OCI-LY1 (cell line): ENCODE data around the gene TNS3.
"Not testable (repeated sequence)": the region's sequence is repeated elsewhere in the genome, so short reads cannot be mapped to it uniquely, and the experiment has no call there.

Experiments used
- H2AFZ ChIP-seq: fragments of 200-600 bp; sonication (generic), shearing (Covaris generic); 2 replicates; pipeline ENCODE4 v1.6.0; 2014; ENCODE audit warnings: antibody characterized with exemption, mild to moderate bottlenecking, low read length
- H3F3A ChIP-seq: fragments of 200-600 bp; sonication (generic), shearing (Covaris generic); 2 replicates; pipeline ENCODE4 v1.6.0; 2014; ENCODE audit warnings: mild to moderate bottlenecking, antibody characterized with exemption, low read length, moderate library complexity; ENCODE audit not compliant: insufficient read depth
- H3K27ac ChIP-seq: fragments of 200-600 bp; sonication (generic); 2 replicates; pipeline ENCODE4 v1.5.1; 2014; ENCODE audit warnings: low read length, mixed run types, mild to moderate bottlenecking, low read depth; ENCODE audit not compliant: poor library complexity, severe bottlenecking
- H3K27me3 ChIP-seq: fragments of 200-600 bp; sonication (generic); 2 replicates; pipeline ENCODE4 v1.6.0; 2014; ENCODE audit warnings: antibody characterized with exemption, mild to moderate bottlenecking, low read length, moderate library complexity; ENCODE audit not compliant: insufficient read depth
- H3K36me3 ChIP-seq: fragments of 200-600 bp; sonication (generic); 2 replicates; pipeline ENCODE4 v1.6.1; 2014; ENCODE audit warnings: mild to moderate bottlenecking, antibody characterized with exemption, low read length, moderate library complexity, mixed read lengths; ENCODE audit not compliant: insufficient read depth
- H3K4me1 ChIP-seq: fragments of 200-600 bp; sonication (generic); 2 replicates; pipeline ENCODE4 v1.5.1; 2014; ENCODE audit warnings: mild to moderate bottlenecking, low read length, moderate library complexity; ENCODE audit not compliant: insufficient read depth, severe bottlenecking
- H3K4me2 ChIP-seq: fragments of 200-600 bp; sonication (generic), shearing (Covaris generic); 2 replicates; pipeline ENCODE4 v1.6.1; 2014; ENCODE audit warnings: low read length
- H3K4me3 ChIP-seq: fragments of 200-600 bp; sonication (generic); 2 replicates; pipeline ENCODE4 v1.5.1; 2014; ENCODE audit warnings: low read length, low read depth, mild to moderate bottlenecking, mixed read lengths; ENCODE audit not compliant: poor library complexity, severe bottlenecking
- H3K79me2 ChIP-seq: fragments of 200-600 bp; shearing (Covaris generic); 2 replicates; pipeline ENCODE4 v1.6.1; 2016; ENCODE audit warnings: mixed run types, low read length, mixed read lengths; ENCODE audit not compliant: insufficient read depth
- H3K9ac ChIP-seq: fragments of 200-600 bp; sonication (generic), shearing (Covaris generic); 2 replicates; pipeline ENCODE4 v1.6.1; 2014; ENCODE audit warnings: mild to moderate bottlenecking, low read length, mixed read lengths
- H3K9me2 ChIP-seq: fragments of 200-600 bp; sonication (generic), shearing (Covaris generic); 2 replicates; pipeline ENCODE4 v1.6.1; 2014; ENCODE audit warnings: low read depth, mild to moderate bottlenecking, low read length, mixed read lengths
- H3K9me3 ChIP-seq: fragments of 200-600 bp; shearing (Covaris generic); 2 replicates; pipeline ENCODE4 v1.6.1; 2014; ENCODE audit warnings: low read length, mixed read lengths
- H4K20me1 ChIP-seq: fragments of 200-600 bp; sonication (generic), shearing (Covaris generic); 2 replicates; pipeline ENCODE4 v1.6.0; 2016; ENCODE audit warnings: mild to moderate bottlenecking, low read length; ENCODE audit not compliant: insufficient read depth
- EZH2 ChIP-seq: fragments of 200-600 bp; sonication (generic), shearing (Covaris generic); IDR thresholded peaks from 2 replicates; pipeline ENCODE4 v1.8.0; 2017; ENCODE audit warnings: borderline replicate concordance, mixed run types, mild to moderate bottlenecking, antibody characterized with exemption, low read length, moderate library complexity, mixed read lengths
- TF ChIP-seq, protein P1 (sequence below): fragments of 200-600 bp; sonication (generic), shearing (Covaris generic); IDR thresholded peaks from 2 replicates; pipeline ENCODE4 v1.5.1; 2017; ENCODE audit warnings: mild to moderate bottlenecking, antibody characterized with exemption, low read length, moderate library complexity, mixed read lengths

TNS3 gene

DNA sequence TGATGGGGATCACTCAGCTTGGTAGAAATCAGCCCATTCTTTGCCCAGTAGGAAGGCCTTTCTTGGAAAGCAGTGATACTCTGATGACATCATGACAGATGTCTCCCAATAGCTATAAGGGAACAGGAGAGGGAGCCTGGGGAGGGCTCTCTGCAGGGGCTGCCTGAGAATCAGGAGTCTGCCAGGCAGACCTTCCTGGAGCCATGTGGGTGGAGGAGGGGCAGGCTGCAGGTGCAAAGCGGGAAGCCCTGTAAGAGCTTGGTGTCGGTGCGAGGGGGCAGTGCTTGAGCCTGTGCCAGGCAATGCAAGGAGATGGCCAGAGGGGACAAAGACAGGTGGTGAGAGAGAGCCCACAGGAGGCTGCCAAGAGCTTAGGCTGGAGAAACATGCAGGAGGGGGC is 5.0 kb upstream of the TNS3 start:
- no peaks in the 10 kb centered on the region for H3F3A ChIP-seq
- H3K9ac ChIP-seq, result no peak overlapping the region
- H3K9me3 ChIP-seq, result no peaks in the 10 kb centered on the region
- TF ChIP-seq EZH2, result no peak
- TF ChIP-seq, protein P1, sequence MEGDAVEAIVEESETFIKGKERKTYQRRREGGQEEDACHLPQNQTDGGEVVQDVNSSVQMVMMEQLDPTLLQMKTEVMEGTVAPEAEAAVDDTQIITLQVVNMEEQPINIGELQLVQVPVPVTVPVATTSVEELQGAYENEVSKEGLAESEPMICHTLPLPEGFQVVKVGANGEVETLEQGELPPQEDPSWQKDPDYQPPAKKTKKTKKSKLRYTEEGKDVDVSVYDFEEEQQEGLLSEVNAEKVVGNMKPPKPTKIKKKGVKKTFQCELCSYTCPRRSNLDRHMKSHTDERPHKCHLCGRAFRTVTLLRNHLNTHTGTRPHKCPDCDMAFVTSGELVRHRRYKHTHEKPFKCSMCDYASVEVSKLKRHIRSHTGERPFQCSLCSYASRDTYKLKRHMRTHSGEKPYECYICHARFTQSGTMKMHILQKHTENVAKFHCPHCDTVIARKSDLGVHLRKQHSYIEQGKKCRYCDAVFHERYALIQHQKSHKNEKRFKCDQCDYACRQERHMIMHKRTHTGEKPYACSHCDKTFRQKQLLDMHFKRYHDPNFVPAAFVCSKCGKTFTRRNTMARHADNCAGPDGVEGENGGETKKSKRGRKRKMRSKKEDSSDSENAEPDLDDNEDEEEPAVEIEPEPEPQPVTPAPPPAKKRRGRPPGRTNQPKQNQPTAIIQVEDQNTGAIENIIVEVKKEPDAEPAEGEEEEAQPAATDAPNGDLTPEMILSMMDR, result no peak
- no peak overlapping the region for H2AFZ ChIP-seq
- no peaks in the 10 kb centered on the region; the same call in 1 of the 2 replicates for H3K36me3 ChIP-seq
- peaks cover 46% of the 10 kb centered on the region for H3K4me1 ChIP-seq
- no peaks in the 10 kb centered on the region for H3K79me2 ChIP-seq
- H3K4me2 ChIP-seq, result no peak overlapping the region
- H3K27ac ChIP-seq, result no peak overlapping the region
- H4K20me1 ChIP-seq, result no peaks in the 10 kb centered on the region
- H3K27me3 ChIP-seq, result no peaks in the 10 kb centered on the region
- H3K9me2 ChIP-seq, result no peaks in the 10 kb centered on the region
- no peak overlapping the region for H3K4me3 ChIP-seq

DNA sequence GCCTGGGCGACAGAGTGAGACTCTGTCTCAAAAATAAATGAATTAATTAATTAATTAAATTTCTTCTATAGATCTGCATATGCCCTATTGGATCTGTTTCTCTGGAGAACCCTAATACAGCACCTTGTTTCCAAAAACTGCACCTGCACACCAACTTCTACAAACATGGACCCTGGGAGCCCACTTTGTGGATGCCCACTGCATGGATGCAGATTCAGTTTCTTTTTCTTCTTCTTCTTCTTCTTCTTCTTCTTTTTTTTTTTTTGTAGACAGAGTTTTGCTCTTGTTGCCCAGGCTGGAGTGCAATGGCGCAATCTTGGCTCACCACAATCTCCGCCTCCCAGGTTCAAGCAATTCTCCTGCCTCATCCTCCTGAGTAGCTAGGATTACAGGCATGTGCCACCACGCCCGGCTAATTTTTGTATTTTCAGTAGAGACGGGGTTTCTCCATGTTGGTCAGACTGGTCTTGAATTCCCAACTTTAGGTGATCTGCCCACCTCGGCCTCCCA is 4.3 kb upstream of the TNS3 start:
- H3F3A ChIP-seq, H4K20me1 ChIP-seq, H3K4me3 ChIP-seq, H3K36me3 ChIP-seq, H3K9me2 ChIP-seq, H3K4me2 ChIP-seq, H3K9me3 ChIP-seq, H2AFZ ChIP-seq, H3K9ac ChIP-seq, H3K27ac ChIP-seq, H3K79me2 ChIP-seq, H3K27me3 ChIP-seq: not testable (repeated sequence)
- H3K4me1 ChIP-seq, result peaks cover 46% of the 10 kb centered on the region

DNA sequence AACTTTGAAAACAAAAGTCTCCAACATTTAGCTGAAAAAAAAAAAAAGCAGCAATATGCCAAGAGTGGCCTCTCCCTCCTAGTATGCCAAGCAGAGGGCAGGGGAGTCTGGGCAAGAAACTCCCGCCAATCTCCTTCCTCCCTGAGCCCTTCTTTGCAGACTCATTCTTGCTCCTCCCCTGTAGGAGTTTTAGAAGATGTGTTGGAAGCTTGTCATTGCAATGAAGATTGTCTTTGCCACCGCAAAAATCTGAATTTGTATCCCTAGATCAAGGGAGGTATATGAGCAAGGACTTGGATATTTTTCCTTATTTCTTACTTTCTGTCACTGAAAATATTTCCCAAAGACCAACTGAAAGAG is 2.6 kb upstream of the TNS3 start:
- H3K9ac ChIP-seq, result no peak overlapping the region
- H2AFZ ChIP-seq, result no peak overlapping the region
- H3K4me2 ChIP-seq, result no peak overlapping the region
- H3K36me3 ChIP-seq, result peaks cover 6% of the 10 kb centered on the region
- no peak overlapping the region for H3K4me3 ChIP-seq
- H3K9me3 ChIP-seq, result no peaks in the 10 kb centered on the region
- TF ChIP-seq, protein P1, result no peak
- TF ChIP-seq EZH2, result no peak
- peaks cover 55% of the 10 kb centered on the region for H3K4me1 ChIP-seq
- no peaks in the 10 kb centered on the region for H4K20me1 ChIP-seq
- H3K79me2 ChIP-seq, result peaks cover 20% of the 10 kb centered on the region
- no peak overlapping the region for H3K27ac ChIP-seq
- no peaks in the 10 kb centered on the region for H3K27me3 ChIP-seq
- H3F3A ChIP-seq, result no peaks in the 10 kb centered on the region
- no peaks in the 10 kb centered on the region for H3K9me2 ChIP-seq

DNA sequence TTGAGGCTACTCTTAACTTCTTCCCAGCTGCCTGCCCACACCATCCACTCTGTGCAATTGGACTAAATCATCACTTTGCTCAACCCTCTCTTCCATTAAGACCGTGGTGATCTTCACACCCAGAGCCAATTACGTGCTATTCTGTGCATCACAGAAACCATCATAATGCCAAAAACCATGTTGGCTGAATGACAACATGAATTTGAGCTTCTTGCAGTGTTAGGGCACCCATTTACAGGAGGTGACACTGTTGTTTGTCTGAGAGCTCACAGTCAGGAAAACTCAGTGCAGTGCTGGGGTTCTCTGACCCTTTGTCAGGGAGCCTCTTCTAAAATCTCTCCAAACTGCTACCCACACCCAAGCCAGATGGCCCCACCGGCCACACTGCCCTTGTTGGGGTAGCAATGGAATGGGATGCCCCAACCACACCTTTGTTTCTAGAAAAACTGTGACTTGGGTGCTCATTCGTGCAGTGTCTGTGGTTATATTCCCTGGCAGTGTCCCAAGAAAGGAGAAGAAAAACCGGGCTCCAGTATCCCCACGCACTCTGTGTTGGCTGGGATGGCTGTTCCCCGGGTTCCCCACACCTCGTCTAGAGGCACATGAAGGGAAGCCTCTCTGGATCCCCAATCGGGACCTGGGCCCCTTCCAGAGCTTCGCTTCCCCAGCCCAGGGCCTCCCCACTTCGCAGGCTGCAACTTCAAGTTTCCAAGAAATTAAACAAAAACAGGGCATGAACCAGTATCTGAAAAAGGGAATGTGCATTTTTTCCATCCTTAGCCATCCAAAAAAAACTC is 2.0 kb upstream of the TNS3 start:
- no peaks in the 10 kb centered on the region for H3K9me3 ChIP-seq
- H3K4me1 ChIP-seq, result peaks cover 57% of the 10 kb centered on the region
- H3K9ac ChIP-seq, result no peak overlapping the region
- H3K4me3 ChIP-seq, result no peak overlapping the region
- H3K36me3 ChIP-seq, result peaks cover 12% of the 10 kb centered on the region
- TF ChIP-seq EZH2, result no peak
- TF ChIP-seq, protein P1, result no peak
- no peaks in the 10 kb centered on the region for H3K9me2 ChIP-seq
- no peaks in the 10 kb centered on the region for H3F3A ChIP-seq
- no peak overlapping the region for H2AFZ ChIP-seq
- H3K27me3 ChIP-seq, result no peaks in the 10 kb centered on the region
- no peak overlapping the region for H3K27ac ChIP-seq
- peaks cover 26% of the 10 kb centered on the region for H3K79me2 ChIP-seq
- no peaks in the 10 kb centered on the region for H4K20me1 ChIP-seq
- no peak overlapping the region for H3K4me2 ChIP-seq
